ENCODE measurements around the gene ELF5. TPM values are rescaled to one million over a fixed set of nuclear protein-coding genes. Genes with fewer than 3 reads are reported as not detected.
A peak's percentile ranks its signal among the peaks of the same experiment; 100 is the strongest.

The ELF5 gene
- total RNA-seq (not detected), total RNA-seq (0 to 0.14 (median 0) reads per million in 29 experiments)
- not detected for total RNA-seq (2013)

GRCh38 chr11:34513682-34514449 lies at the start of gene ELF5:
TSS of gene ELF5 (minus strand) at chr11:34513794. CDS start at chr11:34505749, 8,045 bp downstream.
- Histone ChIP-seq H3K9me3 (no peaks in the 10 kb centered on the region), H3K27me3 (replicated peaks in 1 of 2; ENCODE audit: control insufficient read depth in 2 of 2, extremely low read depth in 1 of 2, insufficient read depth in 2 of 2, low read length in 1 of 2) (no peaks in the 10 kb centered on the region), H3K4me3 (ENCODE audit: control insufficient read depth in 1 of 2, extremely low read depth in 1 of 2, low read length in 1 of 2) (no peak within 1 kb of the TSS), H3K27ac (ENCODE audit: low read length) (no peak within 1 kb of the TSS), H3K36me3 (ENCODE audit: control insufficient read depth in 2 of 2, extremely low read depth in 1 of 2, insufficient read depth in 1 of 2, low read length in 1 of 2) (no peaks in the 10 kb centered on the region), H3K4me1 (ENCODE audit: control insufficient read depth in 1 of 2, extremely low read depth in 1 of 2, insufficient read depth in 2 of 2, low read length in 2 of 2) (no peaks in the 10 kb centered on the region)
- Mint-ChIP-seq H3K4me3 (no peak within 1 kb of the TSS), H3K9me3 (no peaks in the 10 kb centered on the region), H3K27ac (no peak within 1 kb of the TSS), H3K27me3 (no peaks in the 10 kb centered on the region), H3K36me3 (no peaks in the 10 kb centered on the region), H3K4me1 (no peaks in the 10 kb centered on the region)
- ATAC-seq (replicated peaks in 1 of 4), result no peak
- DNase-seq, result no peak
- ChIA-PET POLR2A (no interaction called here), CTCF (interaction anchor here (0.6 to 1.1 kb wide), 2 partner anchors 415 to 878 kb away, joined by 3 to 7 read pairs; no protein-coding TSS in a partner anchor)
- 93% methylated on average over 12 of the region's 17 CpGs for WGBS (ENCODE audit: insufficient coverage)

- CTCF ChIA-PET, result interaction anchor here in 1 of 2 donors (0.7 kb wide), 1 partner anchor 30 kb away, joined by 6 read pairs; no protein-coding TSS in a partner anchor
- Mint-ChIP-seq H3K4me3 (no peak overlapping the region), H3K27ac (no peak overlapping the region), H3K9me3 (no peaks in the 10 kb centered on the region), H3K27me3 (peaks cover 50 to 59% of the 10 kb centered on the region in 2 donors), H3K4me1 (no peaks in the 10 kb centered on the region), H3K36me3 (no peaks in the 10 kb centered on the region)
- 50% methylated on average over 1 of the region's 2 CpGs for WGBS (ENCODE audit: insufficient coverage)
- no peak overlapping the region for H3K4me3 ChIP-seq (ENCODE audit: control insufficient read depth in 1 of 2, extremely low read depth in 1 of 2, low read length in 1 of 2)
- ATAC-seq (replicated peaks in 1 of 4), result no peak
- no peaks in the 10 kb centered on the region for H3K9me3 ChIP-seq
- no peak overlapping the region for H3K27ac ChIP-seq (ENCODE audit: low read length)
- DNase-seq, result no peak
- peaks cover 0 to 24% of the 10 kb centered on the region in 2 experiments for H3K27me3 ChIP-seq (replicated peaks in 1 of 2; ENCODE audit: control insufficient read depth in 2 of 2, extremely low read depth in 1 of 2, insufficient read depth in 2 of 2, low read length in 1 of 2)
- no peaks in the 10 kb centered on the region for H3K4me1 ChIP-seq (ENCODE audit: control insufficient read depth in 1 of 2, extremely low read depth in 1 of 2, insufficient read depth in 2 of 2, low read length in 2 of 2)
- POLR2A ChIA-PET, result interaction anchor here in 1 of 2 donors (0.6 kb wide), 1 partner anchor 698 kb away, joined by 6 read pairs; no protein-coding TSS in a partner anchor
- no peaks in the 10 kb centered on the region for H3K36me3 ChIP-seq (ENCODE audit: control insufficient read depth in 2 of 2, extremely low read depth in 1 of 2, insufficient read depth in 1 of 2, low read length in 1 of 2)
Measured at GRCh38 chr11:34562976-34563375, 49.4 kb upstream of the ELF5 start.

- H3K4me3 Mint-ChIP-seq, result no peak overlapping the region
- no peaks in the 10 kb centered on the region for H3K9me3 Mint-ChIP-seq
- CTCF ChIA-PET, result no interaction called here
- Histone ChIP-seq H3K4me1 (ENCODE audit: control insufficient read depth in 1 of 2, extremely low read depth in 1 of 2, insufficient read depth in 2 of 2, low read length in 2 of 2) (no peaks in the 10 kb centered on the region), H3K27ac (ENCODE audit: low read length) (no peak overlapping the region), H3K9me3 (no peaks in the 10 kb centered on the region), H3K36me3 (ENCODE audit: control insufficient read depth in 2 of 2, extremely low read depth in 1 of 2, insufficient read depth in 1 of 2, low read length in 1 of 2) (no peaks in the 10 kb centered on the region), H3K27me3 (replicated peaks in 1 of 2; ENCODE audit: control insufficient read depth in 2 of 2, extremely low read depth in 1 of 2, insufficient read depth in 2 of 2, low read length in 1 of 2) (peaks cover 0 to 18% of the 10 kb centered on the region in 2 experiments), H3K4me3 (ENCODE audit: control insufficient read depth in 1 of 2, extremely low read depth in 1 of 2, low read length in 1 of 2) (no peak overlapping the region)
- DNase-seq (no peak), ATAC-seq (replicated peaks in 1 of 4) (no peak)
- H3K4me1 Mint-ChIP-seq, result no peaks in the 10 kb centered on the region
- no peaks in the 10 kb centered on the region for H3K36me3 Mint-ChIP-seq
- peaks cover 48 to 50% of the 10 kb centered on the region in 2 donors for H3K27me3 Mint-ChIP-seq
- H3K27ac Mint-ChIP-seq, result no peak overlapping the region
- 60% methylated on average over 1 of the region's 4 CpGs for WGBS (ENCODE audit: insufficient coverage)
- POLR2A ChIA-PET, result no interaction called here
Measured at GRCh38 chr11:34560511-34560910, 46.9 kb upstream of the ELF5 start.

GRCh38 chr11:34558673-34559072 lies 45.1 kb upstream of the ELF5 start:
- Mint-ChIP-seq H3K4me3 (no peak overlapping the region), H3K4me1 (no peaks in the 10 kb centered on the region), H3K27me3 (peaks cover 48 to 49% of the 10 kb centered on the region in 2 donors), H3K36me3 (no peaks in the 10 kb centered on the region), H3K9me3 (no peaks in the 10 kb centered on the region), H3K27ac (no peak overlapping the region)
- DNase-seq (no peak), ATAC-seq (replicated peaks in 1 of 4) (no peak)
- Histone ChIP-seq H3K36me3 (ENCODE audit: control insufficient read depth in 2 of 2, extremely low read depth in 1 of 2, insufficient read depth in 1 of 2, low read length in 1 of 2) (no peaks in the 10 kb centered on the region), H3K27me3 (replicated peaks in 1 of 2; ENCODE audit: control insufficient read depth in 2 of 2, extremely low read depth in 1 of 2, insufficient read depth in 2 of 2, low read length in 1 of 2) (peaks cover 0 to 12% of the 10 kb centered on the region in 2 experiments), H3K9me3 (no peaks in the 10 kb centered on the region), H3K4me1 (ENCODE audit: control insufficient read depth in 1 of 2, extremely low read depth in 1 of 2, insufficient read depth in 2 of 2, low read length in 2 of 2) (no peaks in the 10 kb centered on the region), H3K27ac (ENCODE audit: low read length) (no peak overlapping the region), H3K4me3 (ENCODE audit: control insufficient read depth in 1 of 2, extremely low read depth in 1 of 2, low read length in 1 of 2) (no peak overlapping the region)
- no CpG with 5 or more reads among the region's 4 CpGs for WGBS (ENCODE audit: insufficient coverage)
- POLR2A ChIA-PET, result no interaction called here
- CTCF ChIA-PET, result no interaction called here

GRCh38 chr11:34558211-34558610 lies 44.6 kb upstream of the ELF5 start:
- ChIA-PET POLR2A (no interaction called here), CTCF (no interaction called here)
- no peak overlapping the region for H3K4me3 Mint-ChIP-seq
- H3K9me3 Mint-ChIP-seq, result no peaks in the 10 kb centered on the region
- H3K27me3 Mint-ChIP-seq, result peaks cover 45% of the 10 kb centered on the region in 2 donors
- no peaks in the 10 kb centered on the region for H3K4me1 Mint-ChIP-seq
- no CpG with 5 or more reads among the region's 1 CpG for WGBS (ENCODE audit: insufficient coverage)
- DNase-seq (no peak), ATAC-seq (replicated peaks in 1 of 4) (no peak)
- no peaks in the 10 kb centered on the region for H3K9me3 ChIP-seq
- H3K27ac Mint-ChIP-seq, result no peak overlapping the region
- H3K36me3 ChIP-seq (ENCODE audit: control insufficient read depth in 2 of 2, extremely low read depth in 1 of 2, insufficient read depth in 1 of 2, low read length in 1 of 2), result no peaks in the 10 kb centered on the region
- no peaks in the 10 kb centered on the region for H3K36me3 Mint-ChIP-seq
- H3K27ac ChIP-seq (ENCODE audit: low read length), result no peak overlapping the region
- H3K4me1 ChIP-seq (ENCODE audit: control insufficient read depth in 1 of 2, extremely low read depth in 1 of 2, insufficient read depth in 2 of 2, low read length in 2 of 2), result no peaks in the 10 kb centered on the region
- peaks cover 0 to 8% of the 10 kb centered on the region in 2 experiments for H3K27me3 ChIP-seq (replicated peaks in 1 of 2; ENCODE audit: control insufficient read depth in 2 of 2, extremely low read depth in 1 of 2, insufficient read depth in 2 of 2, low read length in 1 of 2)
- no peak overlapping the region for H3K4me3 ChIP-seq (ENCODE audit: control insufficient read depth in 1 of 2, extremely low read depth in 1 of 2, low read length in 1 of 2)

- CTCF ChIA-PET, result no interaction called here
Measured at GRCh38 chr11:34552270-34552669, 38.7 kb upstream of the ELF5 start.

More at GRCh38 chr11:34552270-34552669, 38.7 kb upstream of the ELF5 start:
- Mint-ChIP-seq H3K27ac (no peak overlapping the region), H3K36me3 (no peaks in the 10 kb centered on the region), H3K27me3 (peaks cover 8 to 12% of the 10 kb centered on the region in 2 donors), H3K4me1 (no peaks in the 10 kb centered on the region), H3K9me3 (no peaks in the 10 kb centered on the region), H3K4me3 (no peak overlapping the region)
- Histone ChIP-seq H3K36me3 (ENCODE audit: control insufficient read depth in 2 of 2, extremely low read depth in 1 of 2, insufficient read depth in 1 of 2, low read length in 1 of 2) (no peaks in the 10 kb centered on the region), H3K4me1 (ENCODE audit: control insufficient read depth in 1 of 2, extremely low read depth in 1 of 2, insufficient read depth in 2 of 2, low read length in 2 of 2) (no peaks in the 10 kb centered on the region), H3K27ac (ENCODE audit: low read length) (no peak overlapping the region), H3K9me3 (no peaks in the 10 kb centered on the region), H3K4me3 (ENCODE audit: control insufficient read depth in 1 of 2, extremely low read depth in 1 of 2, low read length in 1 of 2) (no peak overlapping the region), H3K27me3 (replicated peaks in 1 of 2; ENCODE audit: control insufficient read depth in 2 of 2, extremely low read depth in 1 of 2, insufficient read depth in 2 of 2, low read length in 1 of 2) (peaks cover 0 to 11% of the 10 kb centered on the region in 2 experiments)
- 40% methylated on average over 1 of the region's 3 CpGs for WGBS (ENCODE audit: insufficient coverage)
- POLR2A ChIA-PET, result no interaction called here
- ATAC-seq (replicated peaks in 1 of 4) (no peak), DNase-seq (peak in 1 of 35 experiments; percentile 4)
